IPS-NIHi11 (cell line): ENCODE results near the gene RNF38.

Experiments used
- DNase-seq: peaks from one replicate; pipeline ENCODE4 v3.0.0; 2012; ENCODE audit warnings: mixed read lengths, low spot score

RNF38 gene

GRCh38 chr9:36292641-36293040 lies 107.4 kb downstream of the RNF38 start:
- DNase-seq = peak; percentile 44

- no peak for DNase-seq
These were observed 109.1 kb downstream of the RNF38 start for GRCh38 chr9:36290996-36291395.

DNA sequence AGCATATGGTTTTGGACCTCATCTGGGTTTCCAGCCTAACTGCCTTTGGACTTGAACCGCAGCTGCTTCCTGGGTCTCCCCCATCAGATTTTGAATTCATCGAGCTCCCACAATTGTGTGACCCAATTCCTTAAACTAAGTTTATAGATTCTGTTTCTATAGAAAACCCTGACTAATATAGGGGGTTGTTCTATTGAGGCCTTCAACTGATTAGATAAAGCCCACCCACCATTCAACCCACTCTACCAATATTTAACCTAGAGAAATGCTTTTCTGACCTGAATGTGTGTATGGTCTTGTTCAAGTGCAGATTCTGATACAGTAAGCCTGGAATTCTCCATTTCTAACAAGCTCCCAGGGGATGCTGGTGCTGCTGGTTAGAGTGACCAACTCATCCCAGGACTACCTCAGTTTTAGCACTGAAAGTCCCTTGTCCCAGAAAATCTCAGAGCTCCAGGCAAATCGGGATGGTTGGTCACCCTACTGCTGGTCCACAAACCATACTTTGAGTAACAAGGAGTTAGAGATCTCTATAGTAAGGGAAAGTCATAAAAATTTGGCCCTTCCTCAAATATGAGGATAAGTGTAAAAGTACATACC lies 110.1 kb downstream of the RNF38 start:
- DNase-seq = no peak

DNA sequence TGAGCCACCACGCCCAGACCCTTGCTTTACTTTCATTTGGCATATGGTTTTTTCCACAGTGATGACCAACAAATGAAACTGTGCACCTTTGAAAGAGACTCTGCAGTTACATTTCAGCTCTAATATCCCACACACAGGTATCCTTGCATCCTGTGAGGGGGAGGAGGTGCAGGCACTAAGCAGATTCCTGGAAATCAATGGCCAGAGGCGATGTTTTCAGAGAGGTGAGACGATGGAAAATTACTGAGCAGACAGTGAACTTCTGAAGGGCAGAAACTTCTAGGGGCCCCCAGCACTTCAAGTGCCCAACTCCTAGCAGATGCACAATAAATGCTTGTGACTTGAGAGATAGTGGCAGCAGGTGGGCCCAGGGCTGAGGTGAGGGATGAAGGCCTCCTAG lies 112.0 kb downstream of the RNF38 start:
- no peak for DNase-seq
